Measurements from ENCODE around the gene CYP2A6.
"Not testable (repeated sequence)": the region's sequence is repeated elsewhere in the genome, so short reads cannot be mapped to it uniquely, and the experiment has no call there.

Gene CYP2A6

DNA sequence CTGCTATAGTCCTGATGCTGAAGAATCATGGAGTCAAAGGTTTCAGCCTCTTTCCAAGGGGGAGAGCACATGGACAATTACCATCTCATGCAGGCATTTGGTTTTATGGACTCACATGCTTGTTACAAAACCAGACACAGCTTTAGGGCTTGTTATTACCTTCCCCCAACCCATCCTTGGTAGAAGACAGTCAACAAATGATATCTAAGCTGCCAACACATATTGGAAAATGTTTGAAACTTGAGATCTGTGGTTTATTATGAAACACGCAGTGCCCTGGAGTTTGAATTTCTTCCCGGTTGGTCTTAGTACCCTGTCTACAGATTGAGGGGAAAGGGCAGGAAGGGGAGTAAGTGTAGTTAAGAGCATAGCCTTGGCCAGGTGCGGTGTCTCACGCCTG is 12.5 kb upstream of the CYP2A6 start:
- intact Hi-C loops (cut with DNase I; ENCODE audit: low total_unique reads): no loop called here
- TF ChIP-seq, protein P1, sequence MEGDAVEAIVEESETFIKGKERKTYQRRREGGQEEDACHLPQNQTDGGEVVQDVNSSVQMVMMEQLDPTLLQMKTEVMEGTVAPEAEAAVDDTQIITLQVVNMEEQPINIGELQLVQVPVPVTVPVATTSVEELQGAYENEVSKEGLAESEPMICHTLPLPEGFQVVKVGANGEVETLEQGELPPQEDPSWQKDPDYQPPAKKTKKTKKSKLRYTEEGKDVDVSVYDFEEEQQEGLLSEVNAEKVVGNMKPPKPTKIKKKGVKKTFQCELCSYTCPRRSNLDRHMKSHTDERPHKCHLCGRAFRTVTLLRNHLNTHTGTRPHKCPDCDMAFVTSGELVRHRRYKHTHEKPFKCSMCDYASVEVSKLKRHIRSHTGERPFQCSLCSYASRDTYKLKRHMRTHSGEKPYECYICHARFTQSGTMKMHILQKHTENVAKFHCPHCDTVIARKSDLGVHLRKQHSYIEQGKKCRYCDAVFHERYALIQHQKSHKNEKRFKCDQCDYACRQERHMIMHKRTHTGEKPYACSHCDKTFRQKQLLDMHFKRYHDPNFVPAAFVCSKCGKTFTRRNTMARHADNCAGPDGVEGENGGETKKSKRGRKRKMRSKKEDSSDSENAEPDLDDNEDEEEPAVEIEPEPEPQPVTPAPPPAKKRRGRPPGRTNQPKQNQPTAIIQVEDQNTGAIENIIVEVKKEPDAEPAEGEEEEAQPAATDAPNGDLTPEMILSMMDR (IDR thresholded peaks at IDR 0.05): no peak
- no peaks in the 10 kb centered on the region for H3K36me3 ChIP-seq
- no peaks in the 10 kb centered on the region for H3K27me3 ChIP-seq
- H3K4me1 ChIP-seq: no peaks in the 10 kb centered on the region
- no peak overlapping the region for H3K4me3 ChIP-seq
- no peaks in the 10 kb centered on the region for H3K9me3 ChIP-seq
- no peak overlapping the region for H3K27ac ChIP-seq
- DNase-seq: no peak

DNA sequence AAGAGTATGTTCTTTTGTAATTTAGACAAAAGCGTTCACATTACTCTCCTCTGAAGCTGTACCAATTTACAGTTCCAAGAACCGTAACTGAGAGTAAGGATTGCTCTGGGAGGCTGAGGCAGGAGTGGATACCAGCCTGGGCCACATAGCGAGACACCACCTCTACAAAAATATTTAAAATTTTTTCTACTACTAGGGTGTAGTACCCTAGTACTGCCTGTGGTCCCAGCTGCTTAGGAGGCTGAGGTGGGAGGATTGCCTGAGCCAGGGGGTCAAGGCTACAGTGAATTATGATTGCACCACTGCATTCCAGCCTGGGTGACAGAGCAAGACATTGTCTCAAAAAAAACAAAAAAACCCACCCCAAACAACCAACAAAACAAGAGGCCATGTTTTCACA is 12.1 kb upstream of the CYP2A6 start:
- no peak for DNase-seq
- Histone ChIP-seq H3K27me3 (no peaks in the 10 kb centered on the region), H3K9me3 (no peaks in the 10 kb centered on the region), H3K4me3 (no peak overlapping the region), H3K4me1 (no peaks in the 10 kb centered on the region), H3K36me3 (no peaks in the 10 kb centered on the region), H3K27ac (no peak overlapping the region)
- TF ChIP-seq, protein P1 (IDR thresholded peaks at IDR 0.05): no peak
- intact Hi-C loops (cut with DNase I; ENCODE audit: low total_unique reads): no loop called here

DNA sequence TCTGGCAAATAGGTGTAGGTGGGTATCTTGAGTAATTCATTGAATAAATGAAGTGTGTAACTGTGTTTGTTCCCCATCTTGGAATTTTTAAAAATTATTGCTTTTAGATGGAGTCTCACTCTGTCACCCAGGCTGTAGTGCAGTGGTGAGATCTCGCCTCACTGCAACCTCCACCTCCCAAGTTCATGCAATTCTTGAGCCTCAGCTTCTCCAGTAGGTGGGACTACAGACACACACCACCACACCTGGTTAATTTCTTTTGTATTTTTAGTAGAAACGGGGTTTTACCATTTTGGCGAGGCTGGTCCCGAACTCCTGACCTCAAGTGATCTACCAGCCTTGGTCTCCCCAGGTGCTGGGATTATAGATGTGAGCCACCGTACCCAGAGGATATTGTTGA is 7.9 kb upstream of the CYP2A6 start:
- TF ChIP-seq, protein P1 (IDR thresholded peaks at IDR 0.05): no peak

DNA sequence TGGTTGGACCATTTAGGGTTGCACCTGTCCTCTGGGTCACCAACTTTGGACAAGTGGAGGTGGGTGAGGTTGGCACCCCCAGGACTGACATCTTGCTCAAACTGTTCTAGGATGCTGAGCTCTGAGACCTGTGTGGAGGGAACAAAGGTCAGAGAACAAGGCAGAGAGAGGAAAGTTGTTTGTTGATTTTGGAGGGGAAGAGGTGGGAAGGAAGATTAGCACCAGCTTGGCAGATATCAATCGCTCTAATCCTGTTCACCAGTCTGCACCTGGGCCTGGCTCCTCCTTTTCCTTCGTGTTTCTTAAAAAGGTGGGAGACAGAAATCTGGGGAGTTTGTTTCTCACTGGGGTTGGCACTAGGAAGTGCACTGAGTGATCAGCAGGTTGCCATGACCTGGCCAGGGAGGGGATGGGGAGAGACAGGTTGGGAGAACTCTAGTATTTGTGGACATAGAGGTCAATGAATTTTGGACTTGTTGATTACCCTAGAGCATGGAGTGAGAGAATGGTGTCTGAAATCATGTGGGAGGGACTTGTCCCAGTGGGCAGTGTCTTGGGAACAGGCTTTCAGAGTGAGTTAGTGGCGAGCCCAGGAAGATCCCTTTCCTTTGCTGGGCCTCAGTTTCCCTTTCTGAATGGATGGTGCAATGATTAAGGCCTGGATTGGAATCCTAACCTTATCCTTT is 2.4 kb upstream of the CYP2A6 start:
- H3K9me3 ChIP-seq; H3K4me3 ChIP-seq; H3K36me3 ChIP-seq; DNase-seq; H3K4me1 ChIP-seq; H3K27ac ChIP-seq; intact Hi-C loops (cut with DNase I; ENCODE audit: low total_unique reads): not testable (repeated sequence)
- H3K27me3 ChIP-seq: peaks cover 0 to 10% of the 10 kb centered on the region in 2 donors

More for the DNA sequence above, 7.9 kb upstream of the CYP2A6 start:
- intact Hi-C loops (cut with DNase I; ENCODE audit: low total_unique reads): no loop called here
- no peak for DNase-seq
- no peaks in the 10 kb centered on the region for H3K4me1 ChIP-seq
- no peaks in the 10 kb centered on the region for H3K36me3 ChIP-seq
- no peaks in the 10 kb centered on the region for H3K9me3 ChIP-seq
- H3K27ac ChIP-seq: no peak overlapping the region
- no peak overlapping the region for H3K4me3 ChIP-seq
- no peaks in the 10 kb centered on the region for H3K27me3 ChIP-seq

DNA sequence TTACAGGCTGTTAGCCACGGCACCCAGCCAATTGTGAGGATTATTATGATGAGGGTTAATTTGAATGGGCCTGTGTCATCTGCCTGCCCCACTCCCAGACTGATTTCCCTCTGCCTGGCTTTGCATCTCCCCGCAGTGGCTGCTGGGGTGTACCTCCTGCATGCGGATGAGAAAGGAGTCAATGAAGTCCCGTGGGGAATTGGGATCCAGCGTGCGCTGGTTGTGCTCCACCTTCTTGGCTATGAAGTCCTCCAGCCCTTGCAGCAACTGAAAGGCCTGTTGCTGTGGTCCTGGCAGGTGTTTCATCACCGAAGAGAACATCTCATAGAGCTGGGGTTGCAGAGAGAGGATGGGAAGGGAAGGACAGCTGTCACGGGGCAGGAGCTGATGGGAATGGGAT is 3.5 kb downstream of the CYP2A6 start:
- DNase-seq; intact Hi-C loops (cut with DNase I; ENCODE audit: low total_unique reads); H3K4me1 ChIP-seq; H3K4me3 ChIP-seq; H3K9me3 ChIP-seq; H3K36me3 ChIP-seq; H3K27ac ChIP-seq: not testable (repeated sequence)
- peaks cover 0 to 38% of the 10 kb centered on the region in 2 donors for H3K27me3 ChIP-seq

DNA sequence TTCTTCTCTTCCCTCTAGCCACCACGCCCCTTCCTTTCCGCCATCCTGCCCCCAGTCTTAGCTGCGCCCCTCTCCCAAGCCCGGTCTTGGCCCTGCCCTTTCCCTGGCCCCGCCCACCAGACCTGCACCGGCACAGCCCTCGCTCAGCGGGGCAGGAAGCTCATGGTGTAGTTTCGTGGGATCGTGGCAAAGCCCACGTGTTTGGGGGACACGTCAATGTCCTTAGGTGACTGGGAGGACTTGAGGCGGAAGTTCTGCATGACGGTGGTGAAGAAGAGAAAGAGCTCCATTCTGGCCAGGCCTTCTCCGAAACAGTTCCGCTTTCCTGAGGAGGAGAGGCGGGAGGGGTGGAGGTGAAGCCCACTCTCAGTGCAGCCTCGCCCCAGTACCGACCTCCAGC is 6.6 kb downstream of the CYP2A6 start:
- H3K9me3 ChIP-seq; H3K4me3 ChIP-seq; H3K36me3 ChIP-seq; DNase-seq; intact Hi-C loops (cut with DNase I; ENCODE audit: low total_unique reads); H3K27ac ChIP-seq; H3K4me1 ChIP-seq: not testable (repeated sequence)
- peaks cover 0 to 38% of the 10 kb centered on the region in 2 donors for H3K27me3 ChIP-seq

DNA sequence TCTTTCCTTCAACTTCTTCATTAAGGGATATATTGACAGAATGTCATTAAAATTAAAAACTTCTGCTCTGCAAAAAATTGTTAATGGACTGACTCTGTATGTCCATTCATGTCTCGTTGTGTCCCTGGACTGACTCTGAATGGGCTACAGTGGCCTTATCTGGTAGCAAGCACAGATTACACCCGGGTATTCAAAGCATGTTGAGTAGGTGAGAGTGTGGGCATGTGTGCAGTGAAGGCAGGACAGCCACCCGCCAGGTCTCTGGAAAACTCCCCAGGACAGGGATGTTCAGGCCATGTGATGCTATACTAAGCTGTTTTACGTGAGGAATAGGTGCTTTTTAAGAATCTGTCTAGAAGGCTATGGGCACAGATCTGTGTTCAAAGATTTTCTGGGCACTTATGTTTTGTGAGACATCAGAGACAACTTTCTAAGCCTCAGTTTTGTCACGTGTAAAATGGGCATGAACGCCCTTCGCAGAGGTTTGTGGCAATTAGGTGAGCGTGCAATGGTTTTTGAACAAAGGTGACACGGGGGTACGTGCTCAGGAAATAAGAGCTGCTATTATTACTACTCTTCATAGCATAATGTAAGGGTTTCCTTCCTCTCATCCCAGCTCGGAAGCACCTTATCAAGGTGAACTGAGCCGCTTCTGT is 7.1 kb downstream of the CYP2A6 start:
- H3K4me3 ChIP-seq; H3K27ac ChIP-seq; H3K4me1 ChIP-seq; DNase-seq; intact Hi-C loops (cut with DNase I; ENCODE audit: low total_unique reads); H3K9me3 ChIP-seq; H3K36me3 ChIP-seq: not testable (repeated sequence)
- H3K27me3 ChIP-seq: peaks cover 0 to 33% of the 10 kb centered on the region in 2 donors

DNA sequence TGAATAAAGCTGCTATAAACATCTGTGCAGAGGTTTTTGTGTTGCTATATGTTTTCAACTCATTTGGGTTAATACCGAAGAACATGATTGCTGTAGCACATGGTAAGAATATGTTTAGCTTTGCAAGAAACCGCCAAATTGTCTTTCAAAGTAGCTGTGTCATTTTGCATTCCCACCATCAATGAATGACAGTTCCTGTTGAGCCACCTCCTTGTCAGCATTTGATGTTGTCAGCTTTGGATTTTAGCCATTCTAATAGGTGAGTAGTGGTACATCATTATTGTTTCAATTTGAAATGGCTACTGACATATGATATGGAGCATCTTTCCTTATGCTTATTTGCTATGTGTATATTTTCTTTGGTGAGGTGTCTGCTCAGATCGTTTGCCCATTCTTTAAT is 8.2 kb downstream of the CYP2A6 start:
- H3K27ac ChIP-seq; DNase-seq; H3K4me1 ChIP-seq; H3K36me3 ChIP-seq; H3K9me3 ChIP-seq; H3K4me3 ChIP-seq; intact Hi-C loops (cut with DNase I; ENCODE audit: low total_unique reads): not testable (repeated sequence)
- peaks cover 0 to 24% of the 10 kb centered on the region in 2 donors for H3K27me3 ChIP-seq

DNA sequence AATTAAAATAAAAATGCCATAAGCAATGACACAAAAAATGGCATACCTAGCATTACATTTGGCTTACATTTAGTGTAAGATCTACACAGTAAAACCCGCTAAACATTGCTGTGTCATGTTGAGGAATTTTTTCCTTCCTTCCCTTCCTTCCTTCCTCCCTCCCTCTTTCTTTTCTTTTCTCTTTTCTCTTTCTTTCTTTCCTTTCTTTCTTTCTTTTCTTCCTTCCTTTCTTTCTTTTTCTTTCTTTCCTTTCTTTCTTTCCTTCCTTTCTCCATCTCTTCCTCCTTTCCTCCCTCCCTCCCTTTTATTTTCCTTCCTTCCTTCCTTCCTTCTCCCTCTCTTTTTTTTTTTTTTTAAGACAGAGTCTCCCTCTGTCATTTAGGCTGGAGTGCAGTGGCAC is 11.8 kb downstream of the CYP2A6 start:
- H3K9me3 ChIP-seq; H3K27me3 ChIP-seq; DNase-seq; H3K36me3 ChIP-seq; H3K4me3 ChIP-seq; H3K27ac ChIP-seq; H3K4me1 ChIP-seq; intact Hi-C loops (cut with DNase I; ENCODE audit: low total_unique reads): not testable (repeated sequence)
